DND-41 (cell line): ENCODE data around the gene PNPLA4.
A peak's percentile ranks its signal among the peaks of the same experiment; 100 is the strongest.

Experiments used
- ATAC-seq: fragments of 200-7000 bp; cut with Tn5 transposase; 3 replicates; pipeline ENCODE4 v1.9.1; 2021; ENCODE audit warnings: low read depth; ENCODE audit not compliant: insufficient read depth
- DNase-seq: peaks from one replicate; pipeline ENCODE4 v3.0.0-alpha.2; 2020
- H2AFZ ChIP-seq: 2 replicates; pipeline ENCODE4 v1.6.0; 2012; ENCODE audit warnings: low read depth, low read length
- H3K27ac ChIP-seq: 2 replicates; pipeline ENCODE4 v1.5.1; 2012; ENCODE audit warnings: low read length, inconsistent platforms
- H3K27me3 ChIP-seq: fragments of 200-600 bp; sonication (generic); 2 replicates; pipeline ENCODE4 v1.6.0; 2012; ENCODE audit warnings: low read length, mild to moderate bottlenecking, inconsistent platforms; ENCODE audit not compliant: insufficient read depth, poor library complexity
- H3K36me3 ChIP-seq: 2 replicates; pipeline ENCODE4 v1.5.1; 2012; ENCODE audit warnings: low read length, inconsistent platforms; ENCODE audit not compliant: insufficient read depth
- H3K4me1 ChIP-seq: 2 replicates; pipeline ENCODE4 v1.5.1; 2012; ENCODE audit warnings: mild to moderate bottlenecking, low read length; ENCODE audit not compliant: insufficient read depth
- H3K4me2 ChIP-seq: 2 replicates; pipeline ENCODE4 v1.6.0; 2012; ENCODE audit warnings: mild to moderate bottlenecking, moderate library complexity, low read length, inconsistent platforms; ENCODE audit not compliant: insufficient read depth
- H3K4me3 ChIP-seq, 2 experiments: fragments of 200-600 bp in 1 of 2; shearing (Covaris generic) in 1 of 2; 2 replicates each; pipeline ENCODE4 v1.5.1; 2012 to 2016; ENCODE audit warnings: inconsistent platforms in 2 of 2, low read length in 2 of 2, mild to moderate bottlenecking in 2 of 2, low read depth in 1 of 2, moderate library complexity in 1 of 2
- H3K79me2 ChIP-seq: 2 replicates; pipeline ENCODE4 v1.6.0; 2012; ENCODE audit warnings: low read length, inconsistent platforms; ENCODE audit not compliant: insufficient read depth
- H3K9ac ChIP-seq: 2 replicates; pipeline ENCODE4 v1.6.0; 2012; ENCODE audit warnings: low read depth, mild to moderate bottlenecking, inconsistent platforms, low read length, moderate library complexity
- H3K9me3 ChIP-seq: 2 replicates; pipeline ENCODE4 v1.5.1; 2012; ENCODE audit warnings: low read length, moderate library complexity, mild to moderate bottlenecking, inconsistent platforms; ENCODE audit not compliant: insufficient read depth, severe bottlenecking
- H4K20me1 ChIP-seq: 2 replicates; pipeline ENCODE4 v1.6.0; 2012; ENCODE audit warnings: low read length; ENCODE audit not compliant: insufficient read depth
- EZH2 ChIP-seq: IDR thresholded peaks from 3 replicates; pipeline ENCODE4 v1.6.1; 2012; ENCODE audit warnings: borderline replicate concordance, low read depth, mild to moderate bottlenecking, moderate library complexity, low read length, inconsistent platforms; ENCODE audit not compliant: severe bottlenecking
- TF ChIP-seq, protein P1 (sequence below): IDR thresholded peaks from 2 replicates; pipeline ENCODE4 v1.5.1; 2012; ENCODE audit warnings: borderline replicate concordance, low read length, moderate library complexity, mild to moderate bottlenecking; ENCODE audit not compliant: poor library complexity, severe bottlenecking; ENCODE audit errors: extremely low read depth

PNPLA4 gene

DNA sequence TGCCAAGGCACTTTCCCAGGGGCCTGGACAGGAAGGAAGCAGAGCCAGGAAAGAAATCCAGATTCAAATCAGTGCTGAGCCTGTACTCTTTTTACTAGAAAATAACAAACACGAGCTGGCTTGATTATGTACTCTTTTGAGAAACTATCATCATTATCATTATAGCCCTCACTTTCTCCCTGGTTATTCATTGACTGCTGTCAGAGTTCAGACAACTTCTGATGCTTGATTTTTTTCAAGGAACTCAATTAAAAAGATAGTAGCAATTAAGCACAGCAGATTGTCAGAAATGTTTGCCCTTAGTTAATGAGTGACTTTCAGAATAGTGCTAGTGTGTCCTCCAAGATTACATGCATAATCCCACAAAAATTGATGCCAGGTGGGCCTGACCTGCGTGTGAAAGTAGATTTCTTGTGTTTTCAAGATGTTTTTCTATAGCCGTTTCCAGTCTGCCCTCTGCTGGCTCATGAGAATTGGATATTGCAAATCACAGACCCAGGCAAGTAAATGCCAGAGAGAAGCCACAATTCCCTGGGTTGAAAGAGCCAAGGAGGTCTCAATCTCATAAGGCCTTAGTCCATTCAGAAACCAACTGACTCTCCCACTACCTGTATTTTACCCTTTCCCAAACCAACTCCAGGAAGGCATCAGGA, 14.3 kb upstream of the PNPLA4 start:
- Histone ChIP-seq H3K4me3 (no peak overlapping the region), H3K9ac (no peak overlapping the region), H3K79me2 (no peaks in the 10 kb centered on the region), H3K27ac (no peak overlapping the region), H3K36me3 (no peaks in the 10 kb centered on the region), H4K20me1 (no peaks in the 10 kb centered on the region), H3K27me3 (no peaks in the 10 kb centered on the region), H2AFZ (no peak overlapping the region), H3K4me2 (no peak overlapping the region), H3K9me3 (no peaks in the 10 kb centered on the region), H3K4me1 (no peaks in the 10 kb centered on the region)
- TF ChIP-seq, protein P1, sequence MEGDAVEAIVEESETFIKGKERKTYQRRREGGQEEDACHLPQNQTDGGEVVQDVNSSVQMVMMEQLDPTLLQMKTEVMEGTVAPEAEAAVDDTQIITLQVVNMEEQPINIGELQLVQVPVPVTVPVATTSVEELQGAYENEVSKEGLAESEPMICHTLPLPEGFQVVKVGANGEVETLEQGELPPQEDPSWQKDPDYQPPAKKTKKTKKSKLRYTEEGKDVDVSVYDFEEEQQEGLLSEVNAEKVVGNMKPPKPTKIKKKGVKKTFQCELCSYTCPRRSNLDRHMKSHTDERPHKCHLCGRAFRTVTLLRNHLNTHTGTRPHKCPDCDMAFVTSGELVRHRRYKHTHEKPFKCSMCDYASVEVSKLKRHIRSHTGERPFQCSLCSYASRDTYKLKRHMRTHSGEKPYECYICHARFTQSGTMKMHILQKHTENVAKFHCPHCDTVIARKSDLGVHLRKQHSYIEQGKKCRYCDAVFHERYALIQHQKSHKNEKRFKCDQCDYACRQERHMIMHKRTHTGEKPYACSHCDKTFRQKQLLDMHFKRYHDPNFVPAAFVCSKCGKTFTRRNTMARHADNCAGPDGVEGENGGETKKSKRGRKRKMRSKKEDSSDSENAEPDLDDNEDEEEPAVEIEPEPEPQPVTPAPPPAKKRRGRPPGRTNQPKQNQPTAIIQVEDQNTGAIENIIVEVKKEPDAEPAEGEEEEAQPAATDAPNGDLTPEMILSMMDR = peak; percentile 63
- TF ChIP-seq EZH2 = no peak
- ATAC-seq (peak; percentile 52; the same call in 1 of the 3 replicates), DNase-seq (peak; percentile 21)

DNA sequence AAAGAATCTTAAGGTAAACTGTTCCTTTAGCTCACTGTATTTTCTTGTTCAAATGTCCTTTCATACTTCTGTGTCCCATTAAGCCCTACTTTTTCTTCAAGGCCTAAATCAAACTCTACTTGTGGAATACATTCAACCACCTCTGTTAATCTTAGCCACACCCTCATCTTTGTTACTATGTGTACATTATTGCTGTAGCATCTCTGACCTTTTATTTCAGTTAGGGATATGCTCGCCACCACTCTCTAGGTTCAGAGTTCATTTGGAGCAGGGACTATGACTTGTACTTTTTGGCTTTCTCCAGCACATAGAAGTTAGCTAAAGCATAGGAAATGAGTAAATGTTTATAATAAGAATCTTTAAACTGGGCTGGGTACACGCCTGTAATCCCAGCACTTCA, 6.8 kb upstream of the PNPLA4 start:
- Histone ChIP-seq H4K20me1 (no peaks in the 10 kb centered on the region), H3K79me2 (no peaks in the 10 kb centered on the region), H3K9me3 (no peaks in the 10 kb centered on the region), H3K36me3 (no peaks in the 10 kb centered on the region), H3K4me3 (no peak overlapping the region), H3K9ac (no peak overlapping the region), H3K27ac (no peak overlapping the region), H3K4me1 (no peaks in the 10 kb centered on the region), H3K4me2 (no peak overlapping the region), H2AFZ (no peak overlapping the region), H3K27me3 (no peaks in the 10 kb centered on the region)
- no peak for ATAC-seq
- TF ChIP-seq, protein P1 = no peak
- TF ChIP-seq EZH2 = no peak
- no peak for DNase-seq

DNA sequence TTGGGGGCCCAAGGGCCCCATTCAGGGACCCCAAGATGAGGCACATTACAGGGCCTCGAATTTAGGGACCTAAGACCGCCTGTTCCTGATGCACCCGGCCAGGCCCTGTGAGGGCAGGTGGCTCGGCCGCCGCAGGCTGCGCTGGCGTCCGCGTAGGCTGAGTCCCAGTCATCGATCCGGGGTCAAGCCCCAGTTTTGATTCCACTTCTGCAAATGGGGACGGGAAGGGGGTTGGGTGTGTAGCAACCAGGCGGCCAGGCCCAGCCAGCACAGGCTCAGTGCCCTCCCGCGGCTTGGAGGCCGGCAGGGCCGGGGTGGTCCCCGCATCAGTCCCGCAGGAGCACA, 327 bp downstream of the PNPLA4 start:
- H3K36me3 ChIP-seq = no peaks in the 10 kb centered on the region
- H3K9me3 ChIP-seq = no peaks in the 10 kb centered on the region
- H3K79me2 ChIP-seq = no peaks in the 10 kb centered on the region
- peaks cover 14% of the 10 kb centered on the region for H3K4me1 ChIP-seq
- H3K4me3 ChIP-seq = no peak overlapping the region
- no peak overlapping the region for H3K27ac ChIP-seq
- H3K9ac ChIP-seq = no peak overlapping the region
- DNase-seq (no peak), ATAC-seq (no peak)
- H3K27me3 ChIP-seq = no peaks in the 10 kb centered on the region
- TF ChIP-seq, protein P1 = no peak
- no peak for TF ChIP-seq EZH2
- H3K4me2 ChIP-seq = no peak overlapping the region
- H4K20me1 ChIP-seq = no peaks in the 10 kb centered on the region
- H2AFZ ChIP-seq = no peak overlapping the region
